C4-2B (cell line): ENCODE data around the gene LSAMP.
"Not testable (repeated sequence)": the region's sequence is repeated elsewhere in the genome, so short reads cannot be mapped to it uniquely, and the experiment has no call there.

Source experiments
- H3K27ac ChIP-seq: fragments of 450-650 bp; 2 replicates; pipeline ENCODE4 v1.5.1; 2017
- CTCF ChIP-seq: fragments of 450-650 bp; conservative IDR thresholded peaks from 2 replicates; pipeline ENCODE4 v1.5.1; 2017; ENCODE audit warnings: mild to moderate bottlenecking
- ZFX ChIP-seq: fragments of 450-650 bp; IDR thresholded peaks from 2 replicates; pipeline ENCODE4 v1.6.1; 2017

LSAMP gene

DNA sequence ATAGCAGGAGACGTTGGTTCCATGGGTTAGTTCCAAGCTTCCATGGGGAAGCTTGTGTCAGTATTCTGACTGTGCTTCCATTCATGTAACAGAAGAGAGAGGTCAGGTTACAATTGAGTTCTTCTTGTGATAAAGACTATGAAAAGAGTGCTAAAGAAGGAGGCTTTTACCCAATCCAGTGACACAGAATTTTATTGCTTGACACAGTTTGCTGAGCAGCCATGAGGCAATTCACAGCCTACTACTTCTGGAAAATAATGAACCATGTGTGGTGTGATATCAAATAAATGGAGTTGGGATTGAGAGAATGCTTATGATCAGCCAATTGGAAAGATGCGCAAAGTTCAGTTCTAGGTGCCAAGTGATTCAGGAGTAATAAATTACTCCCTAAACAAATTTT is 233.4 kb downstream of the LSAMP start:
- no peak overlapping the region for H3K27ac ChIP-seq
- TF ChIP-seq CTCF (no peak), ZFX (no peak)

- not testable (repeated sequence) for H3K27ac ChIP-seq
Measured at GRCh38 chr3:116208830-116209229, 236.5 kb downstream of the LSAMP start.

DNA sequence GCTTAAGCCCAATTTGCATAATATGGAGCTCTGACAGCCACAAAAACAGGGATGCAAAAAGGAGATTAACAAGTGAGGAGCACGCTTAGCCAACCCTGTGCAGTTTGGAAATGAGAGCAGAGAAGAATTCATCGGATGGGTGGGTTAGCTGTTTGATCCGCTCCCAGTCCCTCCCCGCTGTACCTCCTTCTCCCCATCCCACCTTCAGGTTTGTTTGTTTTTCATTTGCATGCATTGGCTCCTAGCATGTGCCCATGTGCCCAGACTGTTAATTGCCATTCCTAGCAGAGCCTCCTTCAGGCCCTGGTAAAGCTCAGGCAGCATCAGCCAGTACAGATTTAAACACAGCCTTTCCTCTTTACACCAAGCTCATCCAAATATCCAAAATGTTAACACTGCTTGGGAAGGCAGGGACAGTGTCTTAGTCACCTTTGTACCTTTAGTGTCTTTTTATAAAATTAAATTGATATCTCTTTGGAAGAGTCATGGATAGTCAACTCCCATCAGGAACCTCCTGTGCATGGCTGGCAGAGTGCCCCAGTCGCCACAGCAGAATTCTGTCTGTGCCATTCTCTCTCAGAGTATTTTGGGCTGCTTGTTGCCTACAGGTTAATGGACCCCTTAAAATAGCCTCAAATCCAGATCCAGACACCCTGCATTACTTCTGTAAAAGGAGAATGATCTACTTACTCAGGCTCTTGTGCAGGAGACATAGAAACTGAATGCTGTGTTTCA is 244.2 kb downstream of the LSAMP start:
- H3K27ac ChIP-seq: no peak overlapping the region
- no peak for TF ChIP-seq CTCF
- TF ChIP-seq ZFX: no peak

GRCh38 chr3:116199063-116199462 is 246.2 kb downstream of the LSAMP start:
- no peak overlapping the region for H3K27ac ChIP-seq
- TF ChIP-seq CTCF (no peak), ZFX (no peak)

DNA sequence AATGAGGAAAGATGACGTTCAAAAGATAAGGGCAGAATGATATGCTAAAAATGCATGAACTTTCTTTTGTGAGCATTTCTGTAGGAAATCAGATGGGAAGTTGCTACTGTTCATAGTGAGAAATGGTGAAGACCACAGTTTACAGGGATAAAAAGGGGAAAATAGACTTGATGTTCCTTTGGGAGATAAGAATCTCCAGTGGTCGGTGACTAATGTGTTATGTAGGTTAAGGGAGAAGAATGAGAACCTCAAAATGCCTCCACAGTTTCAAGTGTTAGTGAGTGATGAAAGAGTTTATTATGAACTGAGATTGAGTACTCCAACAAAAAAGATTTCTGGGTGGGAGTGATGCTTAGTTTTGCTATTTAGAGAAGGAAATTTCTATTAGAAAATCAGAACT is 247.2 kb downstream of the LSAMP start:
- no peak overlapping the region for H3K27ac ChIP-seq
- TF ChIP-seq ZFX: no peak

GRCh38 chr3:116192464-116192863 is 252.8 kb downstream of the LSAMP start:
- no peak overlapping the region for H3K27ac ChIP-seq
- TF ChIP-seq CTCF (no peak), ZFX (no peak)

DNA sequence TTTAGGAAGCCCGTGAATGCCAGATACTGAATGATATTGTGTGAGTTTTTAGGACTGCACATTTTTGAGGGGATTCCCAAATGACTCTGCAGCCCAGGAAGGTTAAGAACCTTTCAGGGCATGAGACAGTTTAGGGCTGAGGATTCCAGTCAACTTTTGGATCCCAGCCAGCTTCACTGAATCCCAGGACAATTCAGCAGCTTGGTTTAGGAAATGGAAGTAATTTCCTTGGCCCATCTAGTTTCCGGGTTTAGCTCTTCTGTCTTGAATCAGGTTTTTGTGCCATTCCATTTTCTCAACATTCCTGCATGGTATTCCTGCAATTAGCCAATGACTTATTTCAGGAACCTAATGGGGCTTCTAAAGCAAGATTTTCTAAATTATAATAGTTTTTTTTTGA is 253.9 kb downstream of the LSAMP start:
- TF ChIP-seq ZFX (no peak), CTCF (no peak)
- H3K27ac ChIP-seq: no peak overlapping the region

DNA sequence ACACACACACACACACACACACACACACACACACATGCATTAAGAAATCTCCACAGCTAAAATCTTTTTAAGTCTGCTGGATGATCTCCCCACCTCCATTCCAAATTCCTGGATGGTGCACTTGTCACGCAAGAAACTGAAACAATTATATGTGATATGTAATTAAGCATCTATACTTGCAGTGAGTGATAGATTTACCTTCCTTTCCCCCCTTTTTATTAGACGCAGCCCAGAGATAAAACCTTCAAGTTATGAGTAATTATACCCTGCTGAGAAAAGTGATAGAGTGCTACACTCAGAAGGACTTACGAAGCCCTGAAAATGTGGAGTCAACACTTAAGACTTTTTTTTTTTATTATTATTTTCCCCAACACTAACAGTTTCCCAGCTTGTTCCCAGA is 255.2 kb downstream of the LSAMP start:
- no peak overlapping the region for H3K27ac ChIP-seq
- TF ChIP-seq ZFX (no peak), CTCF (no peak)
